Measurements from ENCODE around the gene TRPM3.

GRCh38 chr9:71005456-71005855 is 116.0 kb downstream of the TRPM3 start:
- TF ChIP-seq POLR2A (IDR thresholded peaks at IDR 0.05) (no peak), CTCF (IDR thresholded peaks at IDR 0.05) (no peak)

Measured in esophagus squamous epithelium (tissue), 4 donors.